Measurements from ENCODE around the gene NEGR1.

DNA sequence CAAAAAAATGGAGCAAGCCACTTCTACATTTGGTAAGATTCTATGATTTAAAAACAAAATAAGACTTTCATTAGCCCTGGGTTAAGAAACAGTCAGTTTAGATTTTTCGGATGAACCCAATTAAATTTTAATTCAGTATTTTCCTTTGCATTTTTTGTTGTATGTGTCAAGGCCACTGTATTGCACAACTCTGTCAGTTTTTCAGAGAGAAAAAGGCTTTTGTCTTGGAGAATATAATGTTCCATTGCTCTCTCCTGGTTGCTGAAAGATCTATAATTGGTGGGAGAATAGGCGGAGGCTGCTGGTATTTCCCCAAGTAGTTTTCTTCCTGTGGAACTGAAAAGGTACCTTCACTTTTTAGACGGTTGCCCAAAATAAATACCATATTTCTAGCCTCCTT, 84.6 kb downstream of the NEGR1 start:
- TF ChIP-seq, protein P1, sequence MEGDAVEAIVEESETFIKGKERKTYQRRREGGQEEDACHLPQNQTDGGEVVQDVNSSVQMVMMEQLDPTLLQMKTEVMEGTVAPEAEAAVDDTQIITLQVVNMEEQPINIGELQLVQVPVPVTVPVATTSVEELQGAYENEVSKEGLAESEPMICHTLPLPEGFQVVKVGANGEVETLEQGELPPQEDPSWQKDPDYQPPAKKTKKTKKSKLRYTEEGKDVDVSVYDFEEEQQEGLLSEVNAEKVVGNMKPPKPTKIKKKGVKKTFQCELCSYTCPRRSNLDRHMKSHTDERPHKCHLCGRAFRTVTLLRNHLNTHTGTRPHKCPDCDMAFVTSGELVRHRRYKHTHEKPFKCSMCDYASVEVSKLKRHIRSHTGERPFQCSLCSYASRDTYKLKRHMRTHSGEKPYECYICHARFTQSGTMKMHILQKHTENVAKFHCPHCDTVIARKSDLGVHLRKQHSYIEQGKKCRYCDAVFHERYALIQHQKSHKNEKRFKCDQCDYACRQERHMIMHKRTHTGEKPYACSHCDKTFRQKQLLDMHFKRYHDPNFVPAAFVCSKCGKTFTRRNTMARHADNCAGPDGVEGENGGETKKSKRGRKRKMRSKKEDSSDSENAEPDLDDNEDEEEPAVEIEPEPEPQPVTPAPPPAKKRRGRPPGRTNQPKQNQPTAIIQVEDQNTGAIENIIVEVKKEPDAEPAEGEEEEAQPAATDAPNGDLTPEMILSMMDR (IDR thresholded peaks at IDR 0.05), result no peak
- TF ChIP-seq ZFX (IDR thresholded peaks at IDR 0.05; ENCODE audit: borderline replicate concordance), result no peak

All from 22Rv1 (cell line).